MM.1S (cell line): ENCODE data around the gene PHF12.

Experiments
- DNase-seq: peaks from one replicate; pipeline ENCODE4 v3.0.0-alpha.2; 2015
- H2AFZ ChIP-seq: fragments of 300-600 bp; sonication (generic); 2 replicates; pipeline ENCODE4 v1.6.0; 2016; ENCODE audit warnings: antibody characterized with exemption, low read length
- H3F3A ChIP-seq: fragments of 300-600 bp; sonication (generic); 2 replicates; pipeline ENCODE4 v1.6.1; 2016; ENCODE audit warnings: mild to moderate bottlenecking, antibody characterized with exemption, low read length, moderate library complexity, mixed read lengths; ENCODE audit not compliant: insufficient read depth
- H3K27ac ChIP-seq: fragments of 300-600 bp; sonication (generic); 2 replicates; pipeline ENCODE4 v1.5.1; 2016; ENCODE audit warnings: mild to moderate bottlenecking, low read length
- H3K27me3 ChIP-seq: fragments of 300-600 bp; sonication (generic); replicated peaks from 2 replicates; pipeline ENCODE4 v1.6.0; 2016; ENCODE audit warnings: low read length; ENCODE audit not compliant: insufficient read depth
- H3K36me3 ChIP-seq: fragments of 300-600 bp; sonication (generic); replicated peaks from 2 replicates; pipeline ENCODE4 v1.6.1; 2016; ENCODE audit warnings: mild to moderate bottlenecking, low read length, mixed read lengths; ENCODE audit not compliant: insufficient read depth
- H3K4me1 ChIP-seq: fragments of 300-600 bp; sonication (generic); 2 replicates; pipeline ENCODE4 v1.6.1; 2016; ENCODE audit warnings: low read length, mixed read lengths
- H3K4me2 ChIP-seq: fragments of 300-600 bp; sonication (generic); 2 replicates; pipeline ENCODE4 v1.6.0; 2016; ENCODE audit warnings: low read depth, low read length
- H3K4me3 ChIP-seq: fragments of 300-600 bp; sonication (generic); 2 replicates; pipeline ENCODE4 v1.5.1; 2016; ENCODE audit warnings: low read length, mixed read lengths
- H3K79me2 ChIP-seq: fragments of 300-600 bp; sonication (generic); 2 replicates; pipeline ENCODE4 v1.6.1; 2016; ENCODE audit warnings: mixed run types, low read length, mixed read lengths
- H3K9ac ChIP-seq: fragments of 300-600 bp; sonication (generic); 2 replicates; pipeline ENCODE4 v1.6.1; 2016; ENCODE audit warnings: low read length, mixed read lengths
- H3K9me2 ChIP-seq: fragments of 300-600 bp; sonication (generic); replicated peaks from 2 replicates; pipeline ENCODE4 v1.6.1; 2016; ENCODE audit warnings: mild to moderate bottlenecking, low read length, mixed read lengths; ENCODE audit not compliant: insufficient read depth
- H3K9me3 ChIP-seq: fragments of 300-600 bp; sonication (generic); replicated peaks from 2 replicates; pipeline ENCODE4 v1.6.1; 2016; ENCODE audit warnings: mild to moderate bottlenecking, low read length, mixed read lengths; ENCODE audit not compliant: insufficient read depth
- H4K20me1 ChIP-seq: fragments of 300-600 bp; sonication (generic); 2 replicates; pipeline ENCODE4 v1.6.1; 2016; ENCODE audit warnings: mild to moderate bottlenecking, low read length, moderate library complexity, mixed read lengths; ENCODE audit not compliant: insufficient read depth
- CTCF ChIP-seq: fragments of 300-600 bp; sonication (generic); IDR thresholded peaks from 2 replicates; pipeline ENCODE4 v1.5.1; 2016; ENCODE audit warnings: antibody characterized with exemption, low read length, mixed read lengths
- EZH2 ChIP-seq: fragments of 300-600 bp; sonication (generic); optimal IDR thresholded peaks from 2 replicates; pipeline ENCODE3; 2017; ENCODE audit warnings: low read depth, mild to moderate bottlenecking, antibody characterized with exemption, low read length, mixed read lengths
- EZH2phosphoT487 ChIP-seq: fragments of 300-600 bp; sonication (generic); IDR thresholded peaks from 2 replicates; pipeline ENCODE4 v1.6.1; 2018; ENCODE audit warnings: antibody characterized with exemption, low read length

Gene PHF12

GRCh38 chr17:28992625-28993600, 41.6 kb upstream of the PHF12 start:
- no peak for DNase-seq
- TF ChIP-seq CTCF (no peak), EZH2phosphoT487 (no peak), EZH2 (no peak)
- Histone ChIP-seq H4K20me1 (no peaks in the 10 kb centered on the region), H3K4me1 (no peaks in the 10 kb centered on the region), H3F3A (no peaks in the 10 kb centered on the region), H3K27ac (no peak overlapping the region), H3K9ac (no peak overlapping the region), H3K36me3 (no peaks in the 10 kb centered on the region), H3K79me2 (no peaks in the 10 kb centered on the region), H3K9me3 (no peaks in the 10 kb centered on the region), H2AFZ (no peak overlapping the region), H3K9me2 (no peaks in the 10 kb centered on the region), H3K4me3 (no peak overlapping the region), H3K27me3 (no peaks in the 10 kb centered on the region), H3K4me2 (no peak overlapping the region)

- no peak overlapping the region for H3K9ac ChIP-seq
- H3K79me2 ChIP-seq: no peaks in the 10 kb centered on the region
- H2AFZ ChIP-seq: no peak overlapping the region
- H3K4me3 ChIP-seq: no peak overlapping the region
- no peak overlapping the region for H3K4me2 ChIP-seq
- H3K9me2 ChIP-seq: no peaks in the 10 kb centered on the region
- H3K27ac ChIP-seq: no peak overlapping the region
- DNase-seq: no peak
- H3K9me3 ChIP-seq: no peaks in the 10 kb centered on the region
- TF ChIP-seq EZH2phosphoT487: no peak
- no peak for TF ChIP-seq EZH2
- no peak for TF ChIP-seq CTCF
- H3K4me1 ChIP-seq: no peaks in the 10 kb centered on the region
- no peaks in the 10 kb centered on the region for H4K20me1 ChIP-seq
- no peaks in the 10 kb centered on the region for H3K36me3 ChIP-seq
- H3K27me3 ChIP-seq: no peaks in the 10 kb centered on the region
- H3F3A ChIP-seq: no peaks in the 10 kb centered on the region
Measured at GRCh38 chr17:28992185-28992584, 40.9 kb upstream of the PHF12 start.

DNA sequence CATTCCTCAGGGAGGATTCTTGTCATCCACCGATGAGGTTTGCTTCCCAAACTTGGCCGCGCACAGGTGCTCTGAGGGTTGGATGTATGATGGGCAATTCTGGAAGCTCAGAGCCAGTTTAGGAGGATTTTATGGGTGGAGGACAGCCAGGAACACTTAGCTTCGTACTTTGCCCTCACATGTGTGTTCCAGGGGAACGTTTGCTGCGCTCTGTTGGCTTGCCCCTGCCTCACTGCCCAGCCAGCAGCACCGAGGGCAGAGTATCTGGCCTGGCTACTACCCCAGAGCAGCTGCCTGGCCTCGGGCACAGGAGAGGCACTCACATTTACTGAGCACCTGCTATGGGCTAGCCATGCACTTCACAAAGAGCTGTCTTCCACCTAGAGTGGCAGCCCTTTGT, 40.5 kb upstream of the PHF12 start:
- Histone ChIP-seq H2AFZ (no peak overlapping the region), H3K4me2 (no peak overlapping the region), H3K36me3 (no peaks in the 10 kb centered on the region), H3K27ac (no peak overlapping the region), H3K79me2 (no peaks in the 10 kb centered on the region), H3K9ac (no peak overlapping the region), H3K4me1 (no peaks in the 10 kb centered on the region), H3K27me3 (no peaks in the 10 kb centered on the region), H3K4me3 (no peak overlapping the region), H4K20me1 (no peaks in the 10 kb centered on the region), H3F3A (no peaks in the 10 kb centered on the region), H3K9me2 (no peaks in the 10 kb centered on the region), H3K9me3 (no peaks in the 10 kb centered on the region)
- TF ChIP-seq EZH2phosphoT487 (no peak), CTCF (no peak), EZH2 (no peak)
- DNase-seq: no peak
